HG03139 (cell line): ENCODE results near the gene FAM174B.

Experiments used
- ATAC-seq: cut with Tn5 transposase; IDR thresholded peaks from one replicate; pipeline ENCODE4 v1.9.1; 2021; ENCODE audit not compliant: unreplicated experiment

Gene FAM174B

DNA sequence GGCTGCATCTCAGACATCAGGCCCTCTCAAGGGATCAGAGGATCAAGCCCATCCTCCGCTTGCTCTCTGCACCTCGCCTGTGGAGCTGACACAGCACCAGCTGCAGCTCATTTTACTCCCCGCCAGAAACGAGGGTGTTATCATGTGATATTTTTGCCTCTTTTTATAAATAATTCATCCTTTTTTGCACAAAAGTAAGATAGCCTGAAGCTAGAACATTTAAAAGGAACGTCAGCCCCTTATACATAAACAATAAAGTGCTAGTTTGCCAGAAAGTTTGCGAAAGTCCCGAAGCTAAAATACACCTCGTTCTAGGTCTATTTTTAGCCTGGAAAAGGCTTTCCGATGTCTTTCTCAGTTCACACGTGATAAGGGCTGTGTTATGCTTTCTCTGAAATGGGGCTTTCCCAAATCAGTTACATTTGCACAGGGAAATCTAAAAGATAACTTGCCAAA lies 9.6 kb upstream of the FAM174B start:
- no peak for ATAC-seq

GRCh38 chr15:92664178-92664900 lies 8.8 kb upstream of the FAM174B start:
- ATAC-seq = no peak

GRCh38 chr15:92663250-92663951 lies 7.8 kb upstream of the FAM174B start:
- ATAC-seq = no peak

GRCh38 chr15:92662762-92663161 lies 7.2 kb upstream of the FAM174B start:
- ATAC-seq = no peak

DNA sequence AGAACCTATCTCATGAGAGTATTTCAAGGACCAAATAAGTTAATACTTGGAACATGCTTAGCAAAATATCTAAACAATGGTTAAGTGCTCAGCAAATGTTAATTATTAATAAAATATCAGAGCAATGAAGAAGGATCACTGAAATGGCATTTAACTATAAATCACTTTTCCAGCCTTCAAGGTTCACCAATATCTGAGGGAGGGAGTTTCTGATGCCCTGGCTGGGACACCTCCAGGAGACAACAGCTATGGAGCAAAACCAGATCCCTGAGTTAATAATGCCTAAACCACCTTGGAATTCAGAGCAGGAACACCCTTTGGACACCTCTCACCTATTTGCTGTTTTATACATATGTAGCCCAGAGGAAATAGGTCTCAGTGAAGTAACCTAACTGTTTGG lies 6.4 kb upstream of the FAM174B start:
- ATAC-seq = no peak

- no peak for ATAC-seq
These were observed 5.5 kb upstream of the FAM174B start for GRCh38 chr15:92661069-92661468.

GRCh38 chr15:92657486-92657885 lies 1.9 kb upstream of the FAM174B start:
- no peak for ATAC-seq

DNA sequence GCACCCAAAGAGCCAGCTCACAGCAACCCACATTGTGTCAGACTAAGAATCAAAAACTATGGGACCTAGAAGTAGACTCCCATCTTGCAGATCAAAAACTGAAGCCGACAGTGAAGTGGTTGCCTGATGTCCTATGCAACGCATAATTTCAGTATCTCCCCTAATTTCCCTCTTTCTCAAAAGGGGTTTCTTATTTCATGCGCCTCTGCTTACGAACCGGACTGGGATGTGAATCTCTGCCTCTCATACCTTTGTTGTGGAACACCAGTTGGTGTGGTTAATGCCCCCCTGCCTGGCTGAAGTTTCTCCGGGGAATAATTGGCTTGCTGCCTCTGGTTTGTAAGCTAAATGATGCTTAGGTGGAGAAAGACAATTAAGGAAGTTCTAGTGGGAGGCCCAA lies 514 bp upstream of the FAM174B start:
- ATAC-seq = no peak

GRCh38 chr15:92654662-92655061 lies 913 bp downstream of the FAM174B start:
- no peak for ATAC-seq

DNA sequence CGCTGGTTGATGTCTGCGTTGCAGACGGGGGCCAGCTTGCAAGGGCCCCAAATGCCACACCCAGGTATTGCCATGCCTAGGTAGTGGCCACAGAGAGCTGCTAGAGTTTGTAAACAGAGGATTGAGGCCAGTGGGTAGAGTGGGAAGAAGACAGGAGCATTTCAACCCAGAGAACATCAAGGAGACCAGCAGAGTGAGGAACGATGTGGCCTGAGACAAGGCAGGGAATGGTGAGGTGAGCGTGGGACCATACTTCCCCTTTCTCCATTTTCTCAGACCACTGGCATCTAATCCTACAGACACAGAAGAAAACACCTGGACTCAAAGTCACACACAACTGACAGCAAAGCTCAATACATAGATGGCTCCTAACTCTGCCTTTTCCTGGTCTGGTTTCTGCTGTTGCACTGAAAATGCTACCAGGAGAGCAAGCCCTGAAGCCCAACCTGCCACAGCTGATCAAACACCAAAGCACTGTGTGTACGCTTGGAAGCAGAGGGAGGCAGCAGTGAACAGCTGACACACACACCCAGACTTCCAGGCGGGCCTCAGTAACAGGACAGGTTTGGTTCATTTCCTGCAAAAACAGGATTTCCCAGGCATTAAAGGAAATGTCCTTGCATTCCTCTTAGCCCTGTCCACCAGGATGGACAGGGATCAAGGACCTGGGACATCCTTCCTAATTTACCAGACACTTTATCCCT lies 1.6 kb downstream of the FAM174B start:
- ATAC-seq = no peak

GRCh38 chr15:92653366-92653765 lies 2.2 kb downstream of the FAM174B start:
- no peak for ATAC-seq

DNA sequence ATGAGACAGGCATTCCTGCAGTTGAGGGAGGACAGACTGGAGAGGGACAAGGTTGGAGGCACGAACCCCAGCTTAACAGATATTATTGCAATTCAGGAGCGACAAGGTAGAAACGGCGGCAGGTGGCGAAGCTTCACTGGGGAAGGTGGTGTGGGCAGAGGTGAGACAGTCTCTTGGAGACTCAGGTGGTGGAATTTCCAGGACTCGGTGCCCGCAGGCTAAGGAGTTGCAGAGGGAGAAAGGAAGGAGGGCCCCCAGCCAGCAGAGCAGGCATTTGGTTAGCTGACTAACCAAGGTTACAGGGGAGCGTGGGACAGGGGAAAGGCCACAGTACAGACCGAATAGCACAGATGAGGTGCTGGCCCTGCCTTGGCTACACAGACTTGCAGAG lies 3.0 kb downstream of the FAM174B start:
- no peak for ATAC-seq

DNA sequence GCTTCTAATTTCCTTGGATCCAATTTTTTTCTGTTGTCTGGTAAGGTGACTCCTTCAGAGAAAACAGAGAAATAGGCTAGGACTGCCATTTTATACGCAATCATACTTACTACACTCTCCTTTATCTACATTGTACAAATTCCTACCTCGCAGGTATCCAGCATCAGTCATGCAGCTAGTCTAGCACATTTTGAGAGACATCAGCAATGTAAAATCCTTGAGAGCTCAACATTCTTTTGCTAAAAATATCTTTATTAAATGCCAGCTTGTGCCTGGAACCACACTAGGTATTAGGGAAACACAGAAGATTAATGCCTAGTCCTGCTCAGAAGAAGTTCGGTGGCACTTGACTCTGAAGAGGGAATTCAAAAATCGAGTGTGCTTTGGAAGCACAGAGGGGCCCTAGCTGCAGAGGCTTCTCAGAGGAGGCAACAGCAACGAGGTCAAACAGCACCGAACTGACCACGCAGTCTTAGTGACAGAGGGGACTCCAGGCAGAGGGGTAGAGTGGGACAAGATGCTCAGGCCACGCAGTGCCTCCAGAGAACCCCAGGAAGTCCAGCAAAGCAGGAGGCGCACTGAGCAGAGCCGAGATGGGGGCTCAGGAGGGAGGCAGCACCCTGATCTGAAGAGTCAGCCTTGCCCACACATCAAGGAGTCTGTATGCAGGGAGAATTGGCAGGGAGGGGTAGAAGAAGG lies 3.5 kb downstream of the FAM174B start:
- no peak for ATAC-seq

DNA sequence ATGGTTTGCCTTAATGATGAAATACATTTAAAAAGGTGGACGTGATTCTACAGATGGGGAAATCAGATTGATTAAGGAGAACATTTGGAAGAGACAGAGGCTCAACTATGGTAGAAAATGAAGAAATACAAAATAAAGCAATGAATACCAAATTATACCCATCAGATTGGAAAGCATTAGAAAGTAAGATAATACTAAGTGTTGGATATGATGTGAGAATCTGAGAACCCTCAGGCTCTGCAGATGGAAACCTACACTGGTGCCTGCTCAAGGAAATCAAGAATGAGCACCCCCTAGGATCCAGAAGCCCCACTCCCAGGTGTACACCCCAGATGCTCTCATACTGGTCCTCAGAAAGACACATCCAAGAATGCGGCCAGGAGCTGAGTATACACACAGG lies 4.6 kb downstream of the FAM174B start:
- ATAC-seq = no peak

DNA sequence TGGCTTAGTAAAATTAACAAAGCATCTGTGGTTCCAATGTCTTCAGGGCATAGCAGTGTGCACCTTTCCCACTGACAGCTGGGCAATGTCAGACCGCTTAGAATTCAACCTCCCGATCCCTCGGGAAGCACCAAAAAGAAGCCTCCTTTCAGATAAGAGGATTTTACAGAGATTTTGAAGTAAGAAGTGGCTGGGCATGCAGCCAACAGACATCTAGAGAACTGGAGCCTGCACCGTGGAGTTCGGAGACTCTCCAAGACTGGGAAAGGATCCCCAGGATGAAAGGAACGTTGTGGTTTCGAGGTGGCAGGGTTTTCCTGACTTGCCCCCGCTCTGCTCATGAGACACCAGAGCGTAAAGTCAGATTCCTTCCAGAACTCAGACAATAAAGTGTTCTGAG lies 5.3 kb downstream of the FAM174B start:
- no peak for ATAC-seq

GRCh38 chr15:92648190-92648875 lies 7.2 kb downstream of the FAM174B start:
- ATAC-seq = no peak

- no peak for ATAC-seq
These were observed 8.0 kb downstream of the FAM174B start for GRCh38 chr15:92647467-92648163.

DNA sequence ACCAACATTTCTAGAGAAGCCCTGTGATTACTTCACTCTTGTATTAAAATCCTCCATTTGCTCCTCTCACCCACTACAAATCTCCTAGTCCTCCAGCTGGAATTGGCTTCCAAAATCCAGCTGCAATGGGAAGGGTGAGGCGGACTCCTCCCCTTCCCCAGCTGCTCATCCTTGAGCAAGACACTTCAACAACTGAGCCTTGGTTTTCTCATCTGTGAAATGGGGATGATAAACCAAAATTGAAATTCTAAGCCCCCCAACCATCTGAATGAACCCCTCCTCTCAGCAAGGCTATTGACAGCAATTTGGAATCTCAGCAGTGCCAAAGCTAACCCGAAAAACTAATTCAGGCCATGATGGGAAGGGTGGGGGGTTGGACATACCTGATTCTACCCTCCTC lies 9.4 kb downstream of the FAM174B start:
- no peak for ATAC-seq

GRCh38 chr15:92645731-92646130 lies 9.8 kb downstream of the FAM174B start:
- ATAC-seq = no peak

- ATAC-seq = no peak
These were observed 10.4 kb downstream of the FAM174B start for GRCh38 chr15:92645051-92645631.
